Breast epithelium (tissue), 4 donors: Measurements from ENCODE around the gene MSH2. TPM values are rescaled to one million over a fixed set of nuclear protein-coding genes. Genes with fewer than 3 reads are reported as not detected.
"Not testable (repeated sequence)": the region's sequence is repeated elsewhere in the genome, so short reads cannot be mapped to it uniquely, and the experiment has no call there.

ENCODE experiments used
- DNase-seq, 2 donors: peaks; one replicate each; pipeline ENCODE4 v3.0.0-alpha.2; 2019; ENCODE audit warnings: low spot score in 2 of 2
- H3K27ac ChIP-seq, 2 donors: fragments of 200-600 bp; sonication (generic) in 1 of 2; one replicate each; pipeline ENCODE4 v1.5.1; 2016 to 2019; ENCODE audit warnings: mild to moderate bottlenecking in 1 of 2
- H3K27me3 ChIP-seq, 2 donors: fragments of 200-600 bp; sonication (generic) in 1 of 2; one replicate each; pipeline versions ENCODE4 v1.5.1 to v1.6.0; 2017 to 2019; ENCODE audit warnings: control low read depth in 1 of 2, mild to moderate bottlenecking in 1 of 2
- H3K36me3 ChIP-seq: fragments of 200-600 bp; one replicate; pipeline ENCODE4 v1.5.1; 2019
- H3K4me1 ChIP-seq, 2 donors: fragments of 200-600 bp; sonication (generic); one replicate each; pipeline ENCODE4 v1.5.1; 2016 to 2019; ENCODE audit warnings: control low read depth in 1 of 2
- H3K4me3 ChIP-seq, 3 donors: fragments of 200-600 bp; sonication (generic); 1 replicate in 2 of 3; 2 replicates in 1 of 3; pipeline ENCODE4 v1.5.1; 2016 to 2019; ENCODE audit warnings: mild to moderate bottlenecking in 3 of 3, moderate library complexity in 2 of 3
- H3K9me3 ChIP-seq, 2 donors: fragments of 200-600 bp; sonication (generic) in 1 of 2; one replicate each; pipeline ENCODE4 v1.5.1; 2016 to 2019; ENCODE audit warnings: control low read depth in 1 of 2
- CTCF ChIP-seq, 3 donors: fragments of 450-650 bp; IDR thresholded peaks; one replicate each; pipeline ENCODE4 v1.5.1; 2016 to 2017; ENCODE audit warnings: antibody characterized with exemption in 3 of 3, mild to moderate bottlenecking in 3 of 3, moderate library complexity in 3 of 3
- POLR2A ChIP-seq: fragments of 450-650 bp; IDR thresholded peaks from one replicate; pipeline ENCODE4 v1.6.1; 2016; ENCODE audit warnings: antibody characterized with exemption, mild to moderate bottlenecking, moderate library complexity
- POLR2AphosphoS5 ChIP-seq, 3 donors: sonication (generic); formaldehyde crosslinking; IDR thresholded peaks; one replicate each; pipeline ENCODE4 v1.6.1; 2017; ENCODE audit warnings: antibody characterized with exemption in 3 of 3
- intact Hi-C: fragments of 100-400 bp; cut with DNase I; formaldehyde crosslinking; loops from one replicate; pipeline ENCODE4 v1.15.1; 2023; ENCODE audit warnings: low total_unique reads
- total RNA-seq, 3 donors: library from RNA; depleted of rRNA; stranded (reverse); fragments of >200 nt; gene quantifications; one replicate each; pipeline ENCODE4 v1.1.0, GENCODE V29; 2016

MSH2 gene
- total RNA-seq, 3 donors from 2014 or later, result 9.4 to 22.5 (median 16.4) TPM

- Histone ChIP-seq H3K4me1 (no peaks in the 10 kb centered on the region), H3K36me3 (no peaks in the 10 kb centered on the region), H3K27ac (no peak overlapping the region), H3K4me3 (no peak overlapping the region), H3K27me3 (no peaks in the 10 kb centered on the region), H3K9me3 (no peaks in the 10 kb centered on the region)
- no peak for DNase-seq
- TF ChIP-seq POLR2AphosphoS5 (IDR thresholded peaks at IDR 0.05), result no peak
- no peak for TF ChIP-seq POLR2A
- no peak for TF ChIP-seq CTCF (IDR thresholded peaks at IDR 0.05)
- intact Hi-C loops, result no loop called here
These were observed 42.7 kb upstream of the MSH2 start for GRCh38 chr2:47360283-47360682.

- H3K4me1 ChIP-seq, result no peaks in the 10 kb centered on the region
- no peaks in the 10 kb centered on the region for H3K9me3 ChIP-seq
- H3K4me3 ChIP-seq, result no peak overlapping the region
- H3K27me3 ChIP-seq, result no peaks in the 10 kb centered on the region
- intact Hi-C loops, result no loop called here
- no peak overlapping the region for H3K27ac ChIP-seq
- H3K36me3 ChIP-seq, result no peaks in the 10 kb centered on the region
- TF ChIP-seq CTCF (IDR thresholded peaks at IDR 0.05) (no peak), POLR2A (no peak), POLR2AphosphoS5 (IDR thresholded peaks at IDR 0.05) (no peak)
- no peak for DNase-seq
These were observed 42.0 kb upstream of the MSH2 start for GRCh38 chr2:47360927-47361326.

- H3K27me3 ChIP-seq, H3K36me3 ChIP-seq, H3K4me3 ChIP-seq, H3K27ac ChIP-seq, H3K4me1 ChIP-seq, DNase-seq, intact Hi-C loops, H3K9me3 ChIP-seq: not testable (repeated sequence)
These were observed 41.3 kb upstream of the MSH2 start for GRCh38 chr2:47361505-47362229.

- intact Hi-C loops, result no loop called here
- no peak for DNase-seq
- Histone ChIP-seq H3K27me3 (peaks cover 0 to 6% of the 10 kb centered on the region in 2 donors), H3K36me3 (no peaks in the 10 kb centered on the region), H3K4me1 (no peaks in the 10 kb centered on the region), H3K9me3 (no peaks in the 10 kb centered on the region), H3K27ac (no peak overlapping the region), H3K4me3 (no peak overlapping the region)
- TF ChIP-seq POLR2AphosphoS5 (IDR thresholded peaks at IDR 0.05), result no peak
These were observed 29.2 kb upstream of the MSH2 start for GRCh38 chr2:47373747-47374146.

GRCh38 chr2:47375307-47375706 lies 27.6 kb upstream of the MSH2 start:
- Histone ChIP-seq H3K27me3 (no peaks in the 10 kb centered on the region), H3K9me3 (no peaks in the 10 kb centered on the region), H3K4me1 (no peaks in the 10 kb centered on the region), H3K36me3 (no peaks in the 10 kb centered on the region), H3K27ac (no peak overlapping the region), H3K4me3 (no peak overlapping the region)
- intact Hi-C loops, result no loop called here
- no peak for DNase-seq
- TF ChIP-seq CTCF (IDR thresholded peaks at IDR 0.05) (no peak), POLR2A (no peak), POLR2AphosphoS5 (IDR thresholded peaks at IDR 0.05) (no peak)

- H3K9me3 ChIP-seq, result no peaks in the 10 kb centered on the region
- H3K4me1 ChIP-seq, result no peaks in the 10 kb centered on the region
- intact Hi-C loops, result no loop called here
- H3K27ac ChIP-seq, result no peak overlapping the region
- no peak overlapping the region for H3K4me3 ChIP-seq
- no peaks in the 10 kb centered on the region for H3K36me3 ChIP-seq
- no peak for DNase-seq
- H3K27me3 ChIP-seq, result no peaks in the 10 kb centered on the region
- TF ChIP-seq POLR2AphosphoS5 (IDR thresholded peaks at IDR 0.05) (no peak), CTCF (IDR thresholded peaks at IDR 0.05) (no peak), POLR2A (no peak)
These were observed 23.6 kb upstream of the MSH2 start for GRCh38 chr2:47379384-47379783.
